ENCODE measurements around the gene CCNI. TPM values are rescaled to one million over a fixed set of nuclear protein-coding genes. Genes with fewer than 3 reads are reported as not detected.

The CCNI gene
- total and polyA plus RNA-seq, 2 of the 13 experiments (the other 11 are each of a cell fraction or from before 2014, with no cell fraction given), result 43.5 to 122 TPM

GRCh38 chr4:77072195-77072753 is 3.5 kb downstream of the CCNI start:
- POLR2A ChIA-PET, result interaction anchor here (0.7 kb wide), 1 partner anchor 39 kb away, joined by 3 read pairs; no protein-coding TSS in a partner anchor
- peaks cover 0 to 3% of the 10 kb centered on the region in 2 experiments; a peak in 2 of 5 replicates for H3K36me3 ChIP-seq (replicated peaks in 1 of 2; ENCODE audit: control insufficient read depth in 1 of 2, insufficient read depth in 2 of 2, low read length in 2 of 2)
- FAIRE-seq (no peak), DNase-seq (ENCODE audit: low spot score) (peak; percentile 2), ATAC-seq (no peak)
- in situ Hi-C loops (cut with HindIII; ENCODE audit: extremely low pct_ligation_motif_present, low pct_unique_long_range_greater_than_20kb) (no loop called here), intact Hi-C loops (cut with micrococcal nuclease; ENCODE audit: unreplicated experiment) (no loop called here)
- no peak overlapping the region for H3K9ac ChIP-seq (ENCODE audit: insufficient read depth, low read depth, low read length)
- H3K27me3 ChIP-seq (ENCODE audit: control insufficient read depth in 1 of 2, insufficient read depth in 2 of 2, low read length in 2 of 2), result no peaks in the 10 kb centered on the region; a peak in 1 of 5 replicates
- no peak overlapping the region for H3K4me3 ChIP-seq (replicated peaks in 1 of 3; ENCODE audit: insufficient read depth in 1 of 3, low read depth in 2 of 3, low read length in 3 of 3)
- no peaks in the 10 kb centered on the region for H3K9me3 ChIP-seq (ENCODE audit: low read length)
- H4K20me1 ChIP-seq (ENCODE audit: insufficient read depth, low read length), result peaks cover 40% of the 10 kb centered on the region
- 82% methylated on average over 5 of the region's 5 CpGs for WGBS (ENCODE audit: low lambda C conversion rate)
- H3K4me1 ChIP-seq (ENCODE audit: insufficient read depth, low read length), result peaks cover 27% of the 10 kb centered on the region
- peak overlapping the region; percentile 89; the same call in 1 of the 2 replicates for H3K4me2 ChIP-seq (ENCODE audit: low read depth, low read length)
- no TSS peak for BruUV-seq (replicated peaks)
- CTCF ChIA-PET (ENCODE audit: low intra/inter-chr PET ratio, low total read pairs), result no interaction called here
- H3K27ac ChIP-seq (ENCODE audit: extremely low read length, insufficient read depth, low read length), result no peak overlapping the region
- H3K79me2 ChIP-seq (ENCODE audit: insufficient read depth, low read length), result peaks cover 73% of the 10 kb centered on the region
- TF ChIP-seq KDM4B (CRISPR knock-in tag; IDR thresholded peaks at IDR 0.05), result no peak
- no peak for TF ChIP-seq TEAD2 (CRISPR knock-in tag; IDR thresholded peaks at IDR 0.05)
- no peak for TF ChIP-seq SRSF1 (optimal IDR thresholded peaks at IDR 0.05; ENCODE audit: low read depth, low read length)
- TF ChIP-seq ZNF276 (CRISPR knock-in tag; IDR thresholded peaks at IDR 0.05; ENCODE audit: low read depth), result no peak
- TF ChIP-seq ZNF362 (CRISPR knock-in tag; IDR thresholded peaks at IDR 0.05; ENCODE audit: borderline replicate concordance), result peak; percentile 33; the same call in 1 of the 2 replicates
- TF ChIP-seq ZNF33B (CRISPR knock-in tag; IDR thresholded peaks at IDR 0.05), result no peak
- peak; percentile 58; the same call in 1 of the 2 replicates for TF ChIP-seq ZNF121 (CRISPR knock-in tag; IDR thresholded peaks at IDR 0.05)
- TF ChIP-seq ELK4 (CRISPR knock-in tag; IDR thresholded peaks at IDR 0.05; ENCODE audit: borderline replicate concordance), result no peak
- no peak for TF ChIP-seq RARG (CRISPR knock-in tag; IDR thresholded peaks at IDR 0.05; ENCODE audit: low read depth)
- peak; percentile 22; the same call in 1 of the 2 replicates for TF ChIP-seq ATF7 (IDR thresholded peaks at IDR 0.05)
- no peak for TF ChIP-seq ATF7 (CRISPR knock-in tag; IDR thresholded peaks at IDR 0.05)
- TF ChIP-seq IRF9 (CRISPR knock-in tag; IDR thresholded peaks at IDR 0.05; ENCODE audit: borderline replicate concordance), result no peak
- peak; percentile 42; the same call in 1 of the 2 replicates for TF ChIP-seq CEBPG (CRISPR knock-in tag; IDR thresholded peaks at IDR 0.05)
- TF ChIP-seq FIP1L1 (IDR thresholded peaks at IDR 0.05; ENCODE audit: borderline replicate concordance, insufficient read depth, low read depth, low read length), result no peak
- no peak for TF ChIP-seq PPARG (CRISPR knock-in tag; conservative IDR thresholded peaks at IDR 0.05)
- TF ChIP-seq RARA (CRISPR knock-in tag; IDR thresholded peaks at IDR 0.05), result peak; percentile 49; the same call in 1 of the 2 replicates
- TF ChIP-seq PLSCR1 (CRISPR knock-in tag; IDR thresholded peaks at IDR 0.05; ENCODE audit: borderline replicate concordance), result no peak
- TF ChIP-seq ZNF138 (CRISPR knock-in tag; IDR thresholded peaks at IDR 0.05; ENCODE audit: low read depth), result no peak
- TF ChIP-seq CEBPB (IDR thresholded peaks at IDR 0.05; ENCODE audit: borderline replicate concordance, low read depth, low read length), result peak; percentile 56; the same call in 1 of the 2 replicates
- H2AFZ ChIP-seq (ENCODE audit: low read length), result no peak overlapping the region
